Esophagus squamous epithelium (tissue), 5 donors: Measurements from ENCODE around the gene BCKDHB. TPM values are rescaled to one million over a fixed set of nuclear protein-coding genes. Genes with fewer than 3 reads are reported as not detected.

Experiments
- DNase-seq: peaks from one replicate; lab custom pipeline; 2025; lab: John Stamatoyannopoulos, UW
- H3K27ac ChIP-seq, 4 donors: fragments of 200-600 bp; sonication (generic); one replicate each; pipeline ENCODE4 v1.5.1; 2016 to 2019; ENCODE audit warnings: mild to moderate bottlenecking in 1 of 4
- H3K27me3 ChIP-seq, 4 donors: fragments of 200-600 bp; sonication (generic); 1 replicate in 3 of 4; 2 replicates in 1 of 4; pipeline versions ENCODE4 v1.5.1 to v1.6.0; 2017 to 2021; ENCODE audit warnings: antibody characterized with exemption in 1 of 4
- H3K36me3 ChIP-seq, 3 donors: fragments of 200-600 bp; sonication (generic); one replicate each; pipeline ENCODE4 v1.5.1; 2016 to 2019
- H3K4me1 ChIP-seq, 3 donors: fragments of 200-600 bp; sonication (generic); one replicate each; pipeline ENCODE4 v1.5.1; 2017 to 2019
- H3K4me3 ChIP-seq, 4 donors: fragments of 200-600 bp; sonication (generic); 1 replicate in 3 of 4; 2 replicates in 1 of 4; pipeline ENCODE4 v1.5.1; 2016 to 2019; ENCODE audit warnings: mild to moderate bottlenecking in 2 of 4, moderate library complexity in 1 of 4
- H3K9me3 ChIP-seq, 3 donors: fragments of 200-600 bp; sonication (generic); one replicate each; pipeline ENCODE4 v1.5.1; 2016 to 2019
- POLR2A ChIP-seq, 4 donors: fragments of 450-650 bp; IDR thresholded peaks; one replicate each; pipeline ENCODE4 v1.6.1; 2017; ENCODE audit warnings: antibody characterized with exemption in 4 of 4, mild to moderate bottlenecking in 4 of 4, moderate library complexity in 3 of 4
- WGBS, 2 donors: methylation state at CpG; one replicate each; pipeline ENCODE4 v1.1.5; 2018; 5-methylcytosine and 5-hydroxymethylcytosine counted together
- intact Hi-C: fragments of 100-400 bp; cut with DNase I; formaldehyde crosslinking; loops from one replicate; pipeline ENCODE4 v1.15.0; 2022
- total RNA-seq, 4 donors: library from RNA; depleted of rRNA; stranded (reverse); fragments of >200 nt; gene quantifications; one replicate each; pipeline ENCODE4 v1.1.0, GENCODE V29; 2016
- TF ChIP-seq, protein P1 (sequence below), 6 experiments: fragments of 450-650 bp in 4 of 6; fragments of 200-600 bp in 2 of 6; sonication (generic) in 2 of 6; IDR thresholded peaks; one replicate each; pipeline ENCODE4 v1.5.1; 2016 to 2019; ENCODE audit warnings: antibody characterized with exemption in 6 of 6, mild to moderate bottlenecking in 4 of 6, moderate library complexity in 4 of 6
- donor health status: DM: yes; HTN: yes; CAD: no.

Gene BCKDHB
- total RNA-seq, 4 donors from 2014 or later: 7.6 to 15.8 (median 9.0) TPM

DNA sequence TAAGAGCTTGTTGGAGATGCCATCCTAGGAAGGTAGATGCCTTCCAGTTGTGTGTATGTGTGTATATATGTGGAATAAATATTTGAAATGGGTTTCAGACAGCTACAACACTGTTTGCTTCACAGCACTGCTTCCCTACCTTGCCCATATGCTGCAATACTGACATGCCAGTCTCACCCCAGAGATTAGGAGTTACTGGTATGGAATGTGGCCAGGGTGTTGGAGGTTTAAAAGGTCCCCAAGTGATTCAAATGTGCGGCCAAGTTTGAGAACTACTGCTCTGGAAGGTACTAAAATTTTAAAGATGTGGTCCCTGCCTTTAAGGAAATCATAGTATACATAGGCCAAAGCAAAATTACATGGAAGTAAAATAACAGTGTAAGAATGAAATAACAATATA, 39.5 kb downstream of the BCKDHB start:
- no peak overlapping the region for H3K27ac ChIP-seq
- WGBS, 2 donors: 100% methylated on average over 1 of the region's 1 CpG
- no peaks in the 10 kb centered on the region for H3K27me3 ChIP-seq
- H3K36me3 ChIP-seq: peaks cover 0 to 5% (median 0%) of the 10 kb centered on the region in 3 donors
- intact Hi-C loops: no loop called here
- DNase-seq: no peak
- H3K9me3 ChIP-seq: no peaks in the 10 kb centered on the region
- H3K4me3 ChIP-seq: no peak overlapping the region
- TF ChIP-seq POLR2A (IDR thresholded peaks at IDR 0.05): no peak
- TF ChIP-seq, protein P1, sequence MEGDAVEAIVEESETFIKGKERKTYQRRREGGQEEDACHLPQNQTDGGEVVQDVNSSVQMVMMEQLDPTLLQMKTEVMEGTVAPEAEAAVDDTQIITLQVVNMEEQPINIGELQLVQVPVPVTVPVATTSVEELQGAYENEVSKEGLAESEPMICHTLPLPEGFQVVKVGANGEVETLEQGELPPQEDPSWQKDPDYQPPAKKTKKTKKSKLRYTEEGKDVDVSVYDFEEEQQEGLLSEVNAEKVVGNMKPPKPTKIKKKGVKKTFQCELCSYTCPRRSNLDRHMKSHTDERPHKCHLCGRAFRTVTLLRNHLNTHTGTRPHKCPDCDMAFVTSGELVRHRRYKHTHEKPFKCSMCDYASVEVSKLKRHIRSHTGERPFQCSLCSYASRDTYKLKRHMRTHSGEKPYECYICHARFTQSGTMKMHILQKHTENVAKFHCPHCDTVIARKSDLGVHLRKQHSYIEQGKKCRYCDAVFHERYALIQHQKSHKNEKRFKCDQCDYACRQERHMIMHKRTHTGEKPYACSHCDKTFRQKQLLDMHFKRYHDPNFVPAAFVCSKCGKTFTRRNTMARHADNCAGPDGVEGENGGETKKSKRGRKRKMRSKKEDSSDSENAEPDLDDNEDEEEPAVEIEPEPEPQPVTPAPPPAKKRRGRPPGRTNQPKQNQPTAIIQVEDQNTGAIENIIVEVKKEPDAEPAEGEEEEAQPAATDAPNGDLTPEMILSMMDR (IDR thresholded peaks at IDR 0.05): no peak
- H3K4me1 ChIP-seq: peaks cover 3 to 35% (median 24%) of the 10 kb centered on the region in 3 donors

DNA sequence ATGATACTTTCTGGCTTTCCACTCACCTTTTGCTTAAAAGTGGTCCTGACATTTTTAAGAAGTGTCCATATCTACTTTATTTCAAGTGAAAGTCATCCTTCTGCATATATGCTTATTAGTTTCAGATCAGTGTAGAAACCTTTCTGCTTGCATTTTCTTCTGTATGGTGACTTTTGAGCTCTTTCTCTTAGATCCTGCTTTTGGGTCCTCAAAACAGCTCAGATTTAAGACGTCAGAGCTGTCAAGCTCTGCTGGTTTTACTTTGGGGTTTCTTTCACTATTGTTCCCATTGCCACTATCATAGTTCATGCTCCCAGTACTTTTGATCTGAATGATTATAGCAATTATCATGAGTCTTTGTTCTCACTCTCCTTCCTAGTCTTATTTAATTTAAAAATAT, 41.7 kb downstream of the BCKDHB start:
- no peak overlapping the region for H3K27ac ChIP-seq
- intact Hi-C loops: no loop called here
- TF ChIP-seq, protein P1 (IDR thresholded peaks at IDR 0.05): no peak
- TF ChIP-seq POLR2A (IDR thresholded peaks at IDR 0.05): no peak
- H3K4me3 ChIP-seq: no peak overlapping the region
- H3K27me3 ChIP-seq: no peaks in the 10 kb centered on the region
- no peaks in the 10 kb centered on the region for H3K9me3 ChIP-seq
- peaks cover 0 to 5% (median 0%) of the 10 kb centered on the region in 3 donors for H3K36me3 ChIP-seq
- WGBS, 2 donors: 88 to 96% methylated on average over 1 of the region's 1 CpG
- no peak for DNase-seq
- peaks cover 3 to 25% (median 16%) of the 10 kb centered on the region in 3 donors for H3K4me1 ChIP-seq

DNA sequence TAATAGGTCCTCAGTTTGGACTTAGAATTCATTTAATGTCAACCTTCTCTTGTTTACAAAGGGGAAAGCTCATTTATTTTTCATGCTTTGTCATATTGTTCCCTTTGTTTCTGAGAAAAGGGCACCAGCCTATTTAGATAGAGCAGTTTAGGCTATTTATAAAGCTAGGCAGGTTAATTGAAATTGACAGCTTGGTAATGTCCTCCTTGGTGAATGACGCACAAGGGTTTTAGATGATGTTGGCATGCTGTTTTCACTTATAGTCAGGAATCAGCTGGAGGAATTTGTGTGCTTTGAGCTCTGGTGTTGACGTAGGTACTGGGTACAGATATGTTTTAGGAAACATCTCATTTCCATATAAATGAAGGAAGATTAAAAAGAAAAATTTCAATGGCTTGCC, 45.2 kb downstream of the BCKDHB start:
- Histone ChIP-seq H3K4me3 (no peak overlapping the region), H3K4me1 (no peaks in the 10 kb centered on the region), H3K9me3 (no peaks in the 10 kb centered on the region), H3K27me3 (no peaks in the 10 kb centered on the region), H3K36me3 (peaks cover 0 to 5% (median 0%) of the 10 kb centered on the region in 3 donors), H3K27ac (no peak overlapping the region)
- 88 to 96% methylated on average over 2 of the region's 2 CpGs for WGBS, 2 donors
- no peak for DNase-seq
- intact Hi-C loops: no loop called here
- TF ChIP-seq, protein P1 (IDR thresholded peaks at IDR 0.05): no peak
- no peak for TF ChIP-seq POLR2A (IDR thresholded peaks at IDR 0.05)

DNA sequence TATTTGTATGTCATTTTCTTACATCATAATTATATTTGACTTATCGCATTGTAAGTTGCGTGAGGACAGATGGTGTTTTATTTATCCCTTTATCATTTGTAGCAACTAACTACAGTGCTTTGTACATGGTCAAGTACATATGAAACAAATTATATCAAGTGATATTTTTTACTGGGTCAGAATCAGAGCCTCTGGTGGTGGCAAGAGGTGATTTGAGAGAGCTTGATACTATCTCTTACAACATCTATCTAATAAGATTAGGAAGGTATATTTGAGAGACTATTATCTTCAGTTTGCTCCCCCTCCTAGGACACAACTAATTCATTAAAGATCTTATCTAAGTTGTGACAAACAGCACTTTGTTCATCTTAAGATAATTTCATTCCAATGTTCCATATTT, 47.7 kb downstream of the BCKDHB start:
- no peaks in the 10 kb centered on the region for H3K4me1 ChIP-seq
- no peak overlapping the region for H3K27ac ChIP-seq
- DNase-seq: no peak
- WGBS, 2 donors: 89 to 96% methylated on average over 2 of the region's 2 CpGs
- no peak overlapping the region for H3K4me3 ChIP-seq
- H3K9me3 ChIP-seq: no peaks in the 10 kb centered on the region
- H3K27me3 ChIP-seq: no peaks in the 10 kb centered on the region
- no peaks in the 10 kb centered on the region for H3K36me3 ChIP-seq
- no peak for TF ChIP-seq POLR2A (IDR thresholded peaks at IDR 0.05)
- TF ChIP-seq, protein P1 (IDR thresholded peaks at IDR 0.05): no peak
- intact Hi-C loops: no loop called here

DNA sequence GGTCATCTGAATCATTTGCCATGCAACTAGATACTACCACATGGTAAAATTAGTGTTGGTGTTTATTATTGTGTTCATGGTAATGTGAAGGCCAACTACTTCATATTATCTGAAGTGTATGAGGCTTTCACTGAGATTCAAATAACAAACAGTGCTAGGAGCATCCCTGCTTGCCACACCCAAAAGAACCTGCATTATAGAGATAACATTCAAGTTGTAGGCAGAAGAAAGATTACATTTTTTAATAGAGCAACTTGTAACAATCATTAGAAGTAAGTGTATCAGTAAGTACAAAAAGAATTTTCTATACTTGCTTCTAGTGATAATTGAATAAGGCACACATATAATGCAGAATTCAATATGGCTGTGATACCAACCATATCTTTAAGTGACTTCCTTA, 49.8 kb downstream of the BCKDHB start:
- Histone ChIP-seq H3K9me3 (no peaks in the 10 kb centered on the region), H3K4me3 (no peak overlapping the region), H3K27me3 (no peaks in the 10 kb centered on the region), H3K27ac (no peak overlapping the region), H3K36me3 (no peaks in the 10 kb centered on the region), H3K4me1 (no peaks in the 10 kb centered on the region)
- no peak for DNase-seq
- intact Hi-C loops: no loop called here
- TF ChIP-seq POLR2A (IDR thresholded peaks at IDR 0.05): no peak
- TF ChIP-seq, protein P1 (IDR thresholded peaks at IDR 0.05): no peak
